GM19351 (cell line): ENCODE measurements around the gene RACGAP1.
"Not testable (repeated sequence)": the region's sequence is repeated elsewhere in the genome, so short reads cannot be mapped to it uniquely, and the experiment has no call there.

ENCODE experiments used
- ATAC-seq: cut with Tn5 transposase; IDR thresholded peaks from one replicate; pipeline ENCODE4 v1.9.1; 2021; ENCODE audit warnings: mild to moderate bottlenecking, moderate library complexity; ENCODE audit not compliant: unreplicated experiment

RACGAP1 gene

GRCh38 chr12:50032515-50032853, 7.2 kb upstream of the RACGAP1 start:
- no peak for ATAC-seq

- ATAC-seq, result not testable (repeated sequence)
Observed at GRCh38 chr12:50030449-50030848, 5.2 kb upstream of the RACGAP1 start.

GRCh38 chr12:50026691-50027090, 1.4 kb upstream of the RACGAP1 start:
- no peak for ATAC-seq

GRCh38 chr12:50024805-50025186, 498 bp downstream of the RACGAP1 start:
- peak; percentile 23 for ATAC-seq

GRCh38 chr12:50024227-50024626, 1.1 kb downstream of the RACGAP1 start:
- ATAC-seq, result no peak

- no peak for ATAC-seq
Observed at GRCh38 chr12:50022903-50023302, 2.4 kb downstream of the RACGAP1 start.

GRCh38 chr12:50021031-50021430, 4.3 kb downstream of the RACGAP1 start:
- ATAC-seq, result no peak

- no peak for ATAC-seq
Observed at GRCh38 chr12:50019524-50019923, 5.8 kb downstream of the RACGAP1 start.

GRCh38 chr12:50018968-50019367, 6.3 kb downstream of the RACGAP1 start:
- ATAC-seq, result no peak

GRCh38 chr12:50018154-50018553, 7.1 kb downstream of the RACGAP1 start:
- ATAC-seq, result no peak

GRCh38 chr12:50017641-50018040, 7.7 kb downstream of the RACGAP1 start:
- no peak for ATAC-seq

- ATAC-seq, result no peak
Observed at GRCh38 chr12:50016501-50017475, 8.5 kb downstream of the RACGAP1 start.

GRCh38 chr12:50014342-50014741, 11.0 kb downstream of the RACGAP1 start:
- ATAC-seq, result no peak

GRCh38 chr12:50013361-50014147, 11.7 kb downstream of the RACGAP1 start:
- no peak for ATAC-seq

GRCh38 chr12:50006754-50007442, 18.4 kb downstream of the RACGAP1 start:
- ATAC-seq, result no peak

- no peak for ATAC-seq
Observed at GRCh38 chr12:50006280-50006679, 19.0 kb downstream of the RACGAP1 start.

- ATAC-seq, result no peak
Observed at GRCh38 chr12:50005175-50005574, 20.1 kb downstream of the RACGAP1 start.

- ATAC-seq, result no peak
Observed at GRCh38 chr12:50004696-50005095, 20.6 kb downstream of the RACGAP1 start.

- no peak for ATAC-seq
Observed at GRCh38 chr12:50003595-50003994, 21.7 kb downstream of the RACGAP1 start.

- no peak for ATAC-seq
Observed at GRCh38 chr12:49998453-49998852, 26.8 kb downstream of the RACGAP1 start.

GRCh38 chr12:49990273-49990672, 35.0 kb downstream of the RACGAP1 start:
- ATAC-seq, result no peak
